Memory B cell (primary cell): ENCODE measurements around the gene BRD3OS.
"Not testable (repeated sequence)": the region's sequence is repeated elsewhere in the genome, so short reads cannot be mapped to it uniquely, and the experiment has no call there.

ENCODE experiments used
- ATAC-seq: fragments of 150-1000 bp; cut with Tn5 transposase; 2 replicates; pipeline ENCODE4 v1.10.0; 2021; ENCODE audit warnings: low read depth, mild to moderate bottlenecking, moderate library complexity
- DNase-seq, 2 donors: peaks; one replicate each; pipeline ENCODE4 v3.0.0; 2022; ENCODE audit warnings: low spot score in 2 of 2
- H3K27ac Mint-ChIP-seq: one replicate; pipeline ENCODE4 v1.8.0; 2022; ENCODE audit warnings: mild to moderate bottlenecking, moderate library complexity, mixed read lengths
- H3K27me3 Mint-ChIP-seq: one replicate; pipeline ENCODE4 v1.8.0; 2022; ENCODE audit warnings: mixed read lengths
- H3K36me3 Mint-ChIP-seq: one replicate; pipeline ENCODE4 v1.8.0; 2022; ENCODE audit warnings: mild to moderate bottlenecking, mixed read lengths
- H3K4me1 Mint-ChIP-seq: one replicate; pipeline ENCODE4 v1.8.0; 2022; ENCODE audit warnings: mixed read lengths
- H3K4me3 Mint-ChIP-seq: one replicate; pipeline ENCODE4 v1.8.0; 2022; ENCODE audit warnings: mild to moderate bottlenecking, moderate library complexity, mixed read lengths
- H3K9me3 Mint-ChIP-seq: one replicate; pipeline ENCODE4 v1.8.0; 2022; ENCODE audit warnings: mixed read lengths

BRD3OS gene

DNA sequence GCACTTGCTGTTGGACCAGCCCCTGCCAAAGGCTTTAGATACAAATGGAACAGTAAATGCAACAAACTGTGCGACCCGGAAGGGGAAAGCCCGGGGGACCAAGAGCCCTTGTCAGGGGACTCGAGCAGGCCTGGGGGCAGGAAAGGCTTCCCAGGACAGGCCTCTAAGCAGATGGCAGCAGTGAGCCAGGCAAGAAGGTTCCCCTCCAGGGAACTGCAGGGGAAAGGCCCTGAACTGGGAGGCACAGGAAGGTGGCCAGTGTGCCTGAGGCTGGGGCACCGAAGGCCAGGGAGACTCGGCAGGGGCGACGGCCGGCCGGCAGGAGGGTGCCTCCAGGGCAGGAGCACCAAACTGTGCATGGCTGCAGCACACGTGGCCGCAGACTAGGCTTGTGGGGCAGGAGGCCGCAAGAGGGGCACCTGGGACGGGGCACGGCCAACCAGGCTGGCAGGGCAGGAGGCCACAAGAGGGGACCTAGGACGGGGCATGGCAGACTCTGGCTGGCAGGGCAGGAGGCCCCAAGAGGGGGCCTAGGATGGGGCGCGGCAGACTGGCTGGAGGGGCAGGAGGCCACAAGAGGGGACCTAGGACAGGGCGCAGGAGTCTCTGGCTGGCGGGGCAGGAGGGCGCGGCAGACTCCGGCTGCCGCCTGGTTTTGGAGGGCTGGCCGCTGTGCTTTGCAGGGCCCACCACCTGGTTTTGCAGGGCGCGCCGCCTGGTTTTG is 43.2 kb upstream of the BRD3OS start:
- H3K9me3 Mint-ChIP-seq: no peaks in the 10 kb centered on the region
- H3K27ac Mint-ChIP-seq: peak overlapping the region; percentile 20
- DNase-seq (no peak), ATAC-seq (no peak)
- H3K27me3 Mint-ChIP-seq: no peaks in the 10 kb centered on the region
- H3K36me3 Mint-ChIP-seq: peaks cover 2% of the 10 kb centered on the region
- no peak overlapping the region for H3K4me3 Mint-ChIP-seq
- peaks cover 47% of the 10 kb centered on the region for H3K4me1 Mint-ChIP-seq

DNA sequence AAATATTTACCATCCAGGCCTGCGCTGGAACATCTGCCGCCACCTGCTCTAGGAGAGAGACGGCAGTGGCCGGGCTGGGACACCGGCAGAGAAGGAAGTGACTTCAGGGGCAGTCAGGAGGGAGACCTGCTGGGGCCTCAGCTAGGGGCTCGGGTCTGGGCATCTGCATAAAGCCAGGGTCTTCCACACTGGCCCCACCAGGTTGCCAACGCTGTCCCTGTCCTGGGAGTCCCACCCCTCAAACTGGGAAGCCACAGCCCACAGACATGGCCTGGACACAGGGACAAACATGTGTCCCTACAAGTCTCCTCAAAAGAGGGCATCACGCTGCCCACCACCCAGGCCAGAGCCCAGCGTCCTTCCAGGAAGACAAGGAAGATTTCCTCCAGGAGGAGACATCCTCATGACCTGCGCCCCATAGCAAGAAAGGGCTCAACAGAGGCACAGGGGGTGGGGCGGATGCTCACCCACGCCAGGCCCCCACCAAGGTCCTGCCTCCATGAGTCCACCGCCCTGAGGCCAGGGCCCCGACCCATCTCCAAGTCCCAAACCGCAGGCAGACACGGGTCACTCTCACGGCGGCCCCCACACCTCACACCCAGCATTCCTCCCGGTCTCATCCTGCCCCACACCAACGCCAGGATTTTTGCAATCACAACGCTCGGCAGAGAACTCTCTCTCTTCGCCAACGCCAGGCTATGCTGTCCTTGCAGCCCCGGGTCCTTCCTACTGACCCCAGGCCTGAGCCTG is 42.1 kb upstream of the BRD3OS start:
- H3K27ac Mint-ChIP-seq: peak overlapping the region; percentile 63
- peaks cover 3% of the 10 kb centered on the region for H3K36me3 Mint-ChIP-seq
- H3K4me1 Mint-ChIP-seq: peaks cover 50% of the 10 kb centered on the region
- H3K9me3 Mint-ChIP-seq: no peaks in the 10 kb centered on the region
- H3K4me3 Mint-ChIP-seq: no peak overlapping the region
- DNase-seq: no peak
- ATAC-seq: no peak
- no peaks in the 10 kb centered on the region for H3K27me3 Mint-ChIP-seq

DNA sequence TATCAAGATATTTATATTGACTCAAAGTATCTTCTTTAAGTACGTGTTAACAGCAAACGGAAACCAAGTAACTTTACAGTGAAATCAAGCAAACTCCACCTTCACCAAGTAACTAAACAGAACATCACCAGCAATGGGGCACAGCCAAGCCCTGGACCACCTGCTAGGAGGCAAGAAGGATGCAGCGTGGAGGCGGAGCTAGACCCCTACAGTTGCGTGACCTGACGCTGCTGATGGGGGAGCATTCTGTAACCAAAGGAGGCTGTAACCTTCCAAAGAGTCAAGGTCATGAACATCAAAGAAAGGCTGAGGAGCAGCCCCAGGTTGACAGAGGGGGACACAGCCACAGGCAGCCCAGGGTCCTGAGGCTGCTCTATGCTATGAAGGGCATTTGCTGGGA is 39.2 kb upstream of the BRD3OS start:
- ATAC-seq: no peak
- peak overlapping the region; percentile 45 for H3K27ac Mint-ChIP-seq
- H3K4me3 Mint-ChIP-seq: no peak overlapping the region
- no peak for DNase-seq
- H3K27me3 Mint-ChIP-seq: no peaks in the 10 kb centered on the region
- H3K9me3 Mint-ChIP-seq: no peaks in the 10 kb centered on the region
- peaks cover 3% of the 10 kb centered on the region for H3K36me3 Mint-ChIP-seq
- H3K4me1 Mint-ChIP-seq: peaks cover 51% of the 10 kb centered on the region

DNA sequence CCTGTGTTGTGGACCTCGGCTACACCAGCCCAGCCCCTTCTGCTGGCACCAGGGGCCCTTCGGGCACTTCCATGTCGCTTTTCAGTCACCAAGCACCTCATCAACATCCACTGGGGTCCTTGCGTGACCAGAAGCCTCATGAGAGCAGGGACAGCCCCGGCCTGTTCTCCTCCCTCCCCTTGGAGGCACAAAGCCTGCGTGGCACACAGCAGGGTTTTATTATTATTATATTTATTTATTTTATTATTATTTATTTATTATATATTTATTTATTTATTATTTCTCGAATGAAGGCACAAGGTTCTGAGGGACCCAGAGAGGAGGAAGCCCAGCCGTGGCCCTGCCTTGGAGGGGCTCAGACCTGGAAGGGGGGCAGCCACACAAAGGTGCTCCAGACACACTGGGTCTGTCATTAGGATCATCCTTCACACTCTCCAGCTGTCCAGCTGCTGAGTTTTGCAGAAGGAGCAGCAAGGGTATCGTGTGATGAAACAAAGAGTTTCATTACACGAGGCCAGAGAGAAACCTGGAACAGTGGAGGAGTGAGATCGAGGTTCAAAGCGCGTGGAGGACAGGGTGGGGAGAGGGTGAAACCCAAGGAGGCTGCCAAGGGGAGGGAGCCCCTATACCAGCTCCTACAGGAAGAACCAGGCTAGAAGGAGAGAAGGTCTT is 38.4 kb upstream of the BRD3OS start:
- DNase-seq (no peak), ATAC-seq (no peak)
- no peaks in the 10 kb centered on the region for H3K9me3 Mint-ChIP-seq
- peaks cover 47% of the 10 kb centered on the region for H3K4me1 Mint-ChIP-seq
- peak overlapping the region; percentile 32 for H3K4me3 Mint-ChIP-seq
- peak overlapping the region; percentile 74 for H3K27ac Mint-ChIP-seq
- H3K27me3 Mint-ChIP-seq: no peaks in the 10 kb centered on the region
- peaks cover 3% of the 10 kb centered on the region for H3K36me3 Mint-ChIP-seq

DNA sequence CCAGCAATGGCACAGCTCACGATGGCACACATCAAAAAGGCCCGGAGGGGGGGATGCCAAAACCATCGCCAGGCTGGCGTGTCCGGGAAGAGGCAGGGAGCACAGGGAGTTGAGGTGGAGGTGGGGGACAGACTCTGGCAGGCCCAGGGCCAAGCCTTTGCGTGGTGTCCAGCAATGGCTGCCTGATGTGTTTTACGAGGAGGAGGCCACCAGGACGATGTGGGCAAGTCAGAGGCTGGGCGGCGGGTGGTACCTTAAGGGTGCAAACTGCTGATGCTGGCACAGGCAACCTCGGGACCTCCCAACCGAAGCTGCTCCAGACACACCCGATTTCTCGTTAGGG is 37.9 kb upstream of the BRD3OS start:
- H3K27me3 Mint-ChIP-seq: no peaks in the 10 kb centered on the region
- no peaks in the 10 kb centered on the region for H3K9me3 Mint-ChIP-seq
- DNase-seq (no peak), ATAC-seq (no peak)
- peak overlapping the region; percentile 74 for H3K27ac Mint-ChIP-seq
- peaks cover 3% of the 10 kb centered on the region for H3K36me3 Mint-ChIP-seq
- peaks cover 47% of the 10 kb centered on the region for H3K4me1 Mint-ChIP-seq
- no peak overlapping the region for H3K4me3 Mint-ChIP-seq

DNA sequence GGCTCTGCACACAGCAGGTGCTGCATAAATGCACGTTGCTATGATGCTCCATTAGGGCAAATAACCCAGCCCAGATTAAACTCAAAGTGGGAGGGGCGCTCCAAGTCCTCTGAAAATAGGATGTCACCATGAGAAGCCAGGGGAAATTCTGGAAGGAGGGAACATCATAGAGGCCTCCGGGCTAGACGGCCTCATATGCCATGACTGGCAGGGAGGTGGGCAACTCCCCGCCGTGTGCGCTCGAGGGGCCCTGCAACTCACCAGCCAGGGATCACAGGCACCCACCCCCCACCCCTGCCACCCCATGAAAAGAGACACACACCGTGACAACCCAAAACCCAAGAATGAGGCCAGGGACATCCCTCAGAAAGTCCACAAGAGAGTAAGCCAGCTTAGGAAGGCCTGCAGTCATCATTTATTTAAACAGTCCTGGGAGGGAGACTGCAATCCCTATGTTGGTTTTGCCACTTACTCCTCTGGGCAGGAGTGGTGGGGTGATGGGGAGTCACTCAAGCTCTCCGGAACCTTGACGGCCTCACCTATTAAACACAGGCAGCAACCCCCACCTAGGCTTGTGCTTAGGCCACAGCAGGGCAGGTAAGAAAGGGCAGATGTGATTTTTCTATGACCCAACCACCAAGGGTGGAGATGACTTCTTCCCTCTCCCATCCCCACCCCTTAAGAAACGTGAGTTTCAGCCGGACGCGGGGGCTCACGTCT is 37.2 kb upstream of the BRD3OS start:
- DNase-seq (no peak), ATAC-seq (no peak)
- peaks cover 43% of the 10 kb centered on the region for H3K4me1 Mint-ChIP-seq
- H3K9me3 Mint-ChIP-seq: no peaks in the 10 kb centered on the region
- peak overlapping the region; percentile 45 for H3K27ac Mint-ChIP-seq
- no peaks in the 10 kb centered on the region for H3K27me3 Mint-ChIP-seq
- peaks cover 3% of the 10 kb centered on the region for H3K36me3 Mint-ChIP-seq
- H3K4me3 Mint-ChIP-seq: no peak overlapping the region

DNA sequence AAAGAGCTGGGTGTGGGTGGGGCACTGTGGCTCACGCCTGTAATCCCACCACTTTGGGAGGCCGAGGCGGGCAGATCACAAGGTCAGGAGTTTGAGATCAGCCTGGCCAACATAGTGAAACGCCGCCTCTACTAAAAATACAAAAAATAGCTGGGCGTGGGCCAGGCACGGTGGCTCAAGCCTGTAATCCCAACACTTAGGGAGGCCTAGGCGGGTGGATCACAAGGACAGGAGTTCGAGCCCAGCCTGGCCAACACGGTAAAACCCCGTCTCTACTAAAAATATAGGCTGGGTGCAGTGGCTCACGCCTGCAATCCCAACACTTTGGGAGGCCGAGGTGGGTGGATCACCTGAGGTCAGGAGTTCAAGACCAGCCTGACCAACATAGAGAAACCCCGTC is 36.5 kb upstream of the BRD3OS start:
- not testable (repeated sequence) for H3K36me3 Mint-ChIP-seq, DNase-seq, H3K27me3 Mint-ChIP-seq, H3K27ac Mint-ChIP-seq, H3K9me3 Mint-ChIP-seq, ATAC-seq
- Mint-ChIP-seq H3K4me1 (peaks cover 38% of the 10 kb centered on the region), H3K4me3 (peak overlapping the region; percentile 54)

DNA sequence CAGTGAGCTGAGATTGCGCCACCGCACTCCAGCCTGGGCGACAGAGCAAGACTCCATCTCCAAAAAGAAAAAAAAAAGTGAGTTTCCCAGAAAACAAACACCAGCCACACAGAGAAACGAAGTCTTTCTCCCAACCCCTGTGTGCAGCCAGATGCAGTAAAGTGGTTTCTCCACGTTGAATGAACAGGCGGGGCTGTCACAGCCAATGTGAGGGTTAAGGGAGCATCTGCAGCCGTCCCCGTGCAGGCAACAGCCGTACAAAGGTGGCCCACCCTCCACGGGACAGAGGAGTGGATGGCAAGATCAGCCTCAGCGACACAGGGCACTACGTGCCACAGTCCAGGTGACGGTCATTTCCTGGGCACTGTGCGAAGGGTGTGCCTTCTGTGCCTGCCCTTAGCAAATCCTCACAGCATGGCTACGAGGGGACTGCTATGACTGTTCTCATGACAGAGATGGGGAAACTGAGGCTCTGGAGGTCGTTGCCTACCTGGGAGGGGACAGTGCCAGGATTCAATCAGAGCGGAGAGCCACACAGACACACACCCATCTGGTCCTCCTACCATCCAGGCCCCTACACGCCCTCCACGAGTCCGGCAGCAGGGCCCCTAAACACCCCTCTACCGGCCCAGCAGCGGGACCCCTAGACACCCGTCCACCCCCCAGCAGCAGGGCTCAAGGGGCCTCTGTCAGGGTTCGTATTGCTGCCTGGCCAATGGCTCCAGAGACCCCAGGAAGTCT is 35.5 kb upstream of the BRD3OS start:
- Mint-ChIP-seq H3K27me3 (no peaks in the 10 kb centered on the region), H3K9me3 (no peaks in the 10 kb centered on the region), H3K4me1 (peaks cover 45% of the 10 kb centered on the region), H3K4me3 (peak overlapping the region; percentile 92), H3K27ac (peak overlapping the region; percentile 14), H3K36me3 (peaks cover 3% of the 10 kb centered on the region)
- DNase-seq (no peak), ATAC-seq (no peak)

DNA sequence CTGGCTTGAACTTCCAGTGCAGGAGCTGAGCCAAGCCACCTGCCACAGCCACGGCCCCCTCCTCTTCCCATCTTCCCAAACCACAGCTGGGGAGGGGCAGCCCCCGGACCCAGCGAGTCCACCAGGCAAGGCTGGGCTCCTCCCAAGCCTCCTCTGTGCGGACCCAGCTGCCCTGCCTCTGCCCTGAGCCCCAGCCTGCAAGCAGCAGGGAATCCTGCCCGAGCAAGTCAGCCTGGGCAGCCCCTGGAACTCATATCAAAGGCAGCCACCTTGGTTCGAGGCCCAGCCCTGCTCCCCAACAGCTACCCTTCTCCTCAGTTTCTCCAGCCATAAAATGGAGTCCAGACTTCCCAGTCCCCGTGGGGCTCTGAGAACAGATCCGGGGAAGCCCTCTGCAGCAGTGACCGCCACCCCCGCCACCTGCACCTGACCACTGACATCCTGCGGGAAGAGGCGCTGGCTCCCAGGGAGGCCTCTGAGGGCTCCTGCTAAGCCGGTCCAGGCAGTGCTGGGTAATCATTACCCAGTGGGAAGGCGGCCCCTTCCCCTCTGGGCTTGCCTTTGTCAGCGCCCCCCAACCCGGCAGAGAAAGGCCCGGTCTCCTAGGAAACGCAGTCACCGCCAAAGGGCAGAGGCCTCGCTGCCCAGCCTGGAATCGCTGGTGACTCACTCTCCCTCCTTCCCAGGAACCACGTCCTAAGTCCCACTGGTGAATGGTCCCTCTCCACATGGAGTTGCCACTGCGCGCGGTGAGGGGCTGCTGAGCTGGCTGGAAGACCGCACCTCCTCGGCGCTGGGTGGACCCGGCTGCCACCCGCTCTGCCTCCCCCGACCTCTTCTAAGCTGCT is 34.7 kb upstream of the BRD3OS start:
- DNase-seq (no peak), ATAC-seq (no peak)
- H3K27ac Mint-ChIP-seq: peak overlapping the region; percentile 51
- H3K4me3 Mint-ChIP-seq: peak overlapping the region; percentile 92
- peaks cover 3% of the 10 kb centered on the region for H3K36me3 Mint-ChIP-seq
- no peaks in the 10 kb centered on the region for H3K9me3 Mint-ChIP-seq
- H3K4me1 Mint-ChIP-seq: peaks cover 42% of the 10 kb centered on the region
- no peaks in the 10 kb centered on the region for H3K27me3 Mint-ChIP-seq

DNA sequence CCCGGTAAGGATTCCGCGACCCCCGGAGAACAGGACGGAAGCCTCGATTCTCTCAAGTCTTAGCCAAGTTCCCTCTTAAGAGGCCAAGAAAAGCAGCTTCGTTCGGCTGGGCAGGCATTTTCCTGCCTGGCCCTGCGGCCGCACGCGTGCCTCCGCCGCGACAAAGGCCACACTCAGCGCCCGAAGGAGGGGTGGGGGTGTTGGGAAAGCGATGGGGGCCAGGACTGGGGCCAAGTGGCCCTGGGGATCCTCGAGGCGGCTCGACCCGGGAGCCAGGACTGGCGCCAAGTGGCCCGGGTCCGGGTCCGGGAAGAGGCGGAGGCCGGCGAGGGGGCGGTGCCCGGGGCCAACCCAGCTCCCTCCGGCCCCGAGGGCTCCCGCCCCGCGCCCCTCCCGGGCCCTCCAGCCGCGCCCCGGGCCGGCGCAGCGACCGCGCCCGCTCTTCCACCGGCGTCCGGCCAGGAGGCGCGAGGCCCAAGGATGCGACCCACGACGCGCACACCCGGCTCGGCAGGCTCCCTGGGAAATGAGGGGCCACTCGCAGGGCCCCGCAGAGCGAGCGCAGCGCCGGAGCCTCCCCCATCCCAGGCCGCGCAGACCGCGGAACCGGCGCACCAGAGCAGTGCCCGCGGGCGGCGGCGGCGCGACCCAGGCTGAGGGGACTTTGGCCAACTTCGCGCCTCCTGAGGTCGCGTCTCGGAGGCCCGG is 33.9 kb upstream of the BRD3OS start:
- peak; percentile 4 for ATAC-seq

DNA sequence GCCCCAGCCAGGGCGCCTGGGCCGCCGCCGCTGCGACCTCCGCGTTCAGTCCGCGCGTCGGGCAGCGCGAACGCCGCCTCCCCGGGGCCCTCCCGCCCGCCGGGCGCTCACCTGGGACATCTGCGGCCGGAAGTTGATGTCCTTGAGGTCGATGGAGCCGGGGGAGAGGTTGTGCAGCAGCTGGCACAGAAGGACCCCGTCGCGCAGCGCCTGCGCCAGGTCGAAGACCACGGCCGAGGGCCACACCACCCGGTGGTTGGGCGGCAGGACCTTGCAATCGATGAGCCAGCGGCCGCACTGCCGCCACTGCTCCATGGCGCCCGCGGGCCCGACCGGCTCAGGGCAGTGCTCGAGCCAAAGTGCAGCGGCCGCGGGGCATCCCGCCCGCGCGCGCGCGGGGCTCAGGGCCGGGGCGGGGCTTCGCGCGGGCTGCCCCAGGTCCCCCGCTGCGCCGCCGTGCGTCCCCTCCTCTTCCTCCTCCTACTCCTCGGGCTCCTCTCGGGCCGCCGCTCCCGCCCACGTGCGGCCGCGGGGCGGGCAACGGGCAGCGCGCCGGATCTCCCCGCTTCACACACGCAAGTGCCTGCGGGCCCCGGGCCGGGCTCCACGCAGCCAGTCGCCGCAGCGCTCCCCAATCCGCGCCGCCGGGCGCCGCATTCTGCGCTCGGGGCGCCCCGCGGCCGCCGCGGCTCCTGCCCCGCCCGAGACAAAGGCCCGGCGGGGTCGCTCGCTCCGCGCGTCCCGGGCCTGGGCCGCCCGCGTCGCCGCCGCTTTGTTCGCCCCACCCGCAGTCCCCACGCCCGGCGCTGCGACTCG is 33.1 kb upstream of the BRD3OS start, which contains the start of gene VAV2:
VAV2 (minus strand) TSS at position 361 of the 816 bp plus-strand sequence; CDS start at position 315, 46 bp downstream.
- Mint-ChIP-seq H3K4me3 (peak within 1 kb of the TSS; percentile 92), H3K4me1 (peaks cover 30% of the 10 kb centered on the region), H3K27ac (peak within 1 kb of the TSS; percentile 51), H3K36me3 (peaks cover under 1% of the 10 kb centered on the region), H3K9me3 (no peaks in the 10 kb centered on the region), H3K27me3 (no peaks in the 10 kb centered on the region)
- DNase-seq (peak; percentile 53 to 57), ATAC-seq (peak; percentile 62)

More for the DNA sequence above, 33.9 kb upstream of the BRD3OS start:
- no peaks in the 10 kb centered on the region for H3K27me3 Mint-ChIP-seq
- H3K4me1 Mint-ChIP-seq: peaks cover 34% of the 10 kb centered on the region
- H3K27ac Mint-ChIP-seq: peak overlapping the region; percentile 51
- H3K4me3 Mint-ChIP-seq: peak overlapping the region; percentile 92
- no peaks in the 10 kb centered on the region for H3K9me3 Mint-ChIP-seq
- peak in 1 of 2 donors; percentile 43 for DNase-seq
- peaks cover 2% of the 10 kb centered on the region for H3K36me3 Mint-ChIP-seq
